ENCODE measurements around the gene GPR139.

GRCh38 chr16:20072146-20072873 is 1.4 kb downstream of the GPR139 start:
- TF ChIP-seq CTCF (conservative IDR thresholded peaks at IDR 0.05; ENCODE audit: low read depth, low read length) (no peak), EZH2phosphoT487 (IDR thresholded peaks at IDR 0.05; ENCODE audit: borderline replicate concordance, low read length) (no peak)

Measured in PC-3 (cell line).